Lung (tissue), 12 donors: ENCODE results near the gene GABBR1. TPM values are rescaled to one million over a fixed set of nuclear protein-coding genes. Genes with fewer than 3 reads are reported as not detected.

Experiments used
- ATAC-seq: fragments of 200-7000 bp; cut with Tn5 transposase; one replicate; pipeline ENCODE4 v1.9.1; 2020; ENCODE audit warnings: moderate number of reproducible peaks; ENCODE audit not compliant: insufficient read depth, low FRiP score
- DNase-seq, 3 donors: peaks; one replicate each; pipeline ENCODE4 v3.0.0-alpha.2; 2013 to 2017
- H3K27ac ChIP-seq, 2 donors: one replicate each; pipeline ENCODE4 v1.5.1; 2013; ENCODE audit warnings: mild to moderate bottlenecking in 2 of 2, moderate library complexity in 2 of 2, control low read depth in 1 of 2, inconsistent platforms in 1 of 2, low read depth in 1 of 2, low read length in 1 of 2
- H3K27me3 ChIP-seq, 3 donors: one replicate each; pipeline ENCODE4 v1.5.1; 2013; ENCODE audit warnings: low read length in 2 of 3; ENCODE audit not compliant: control insufficient read depth in 3 of 3, insufficient read depth in 3 of 3
- H3K36me3 ChIP-seq, 4 donors: one replicate each; pipeline ENCODE4 v1.5.1; 2013; ENCODE audit warnings: low read length in 4 of 4, mild to moderate bottlenecking in 1 of 4, moderate library complexity in 1 of 4; ENCODE audit not compliant: control insufficient read depth in 4 of 4, insufficient read depth in 4 of 4
- H3K4me1 ChIP-seq, 5 donors: one replicate each; pipeline ENCODE4 v1.5.1; 2013; ENCODE audit warnings: low read length in 5 of 5, mild to moderate bottlenecking in 2 of 5, moderate library complexity in 1 of 5; ENCODE audit not compliant: control insufficient read depth in 5 of 5, insufficient read depth in 5 of 5
- H3K4me3 ChIP-seq: one replicate; pipeline ENCODE4 v1.5.1; 2013; ENCODE audit warnings: mild to moderate bottlenecking, control low read depth, moderate library complexity
- H3K9ac ChIP-seq, 2 donors: one replicate each; pipeline ENCODE4 v1.5.1; 2013; ENCODE audit warnings: low read length in 2 of 2, control low read depth in 1 of 2; ENCODE audit not compliant: insufficient read depth in 1 of 2
- H3K9me3 ChIP-seq, 4 donors: one replicate each; pipeline ENCODE4 v1.5.1; 2013; ENCODE audit warnings: low read length in 3 of 4, mild to moderate bottlenecking in 1 of 4, moderate library complexity in 1 of 4; ENCODE audit not compliant: control insufficient read depth in 4 of 4, insufficient read depth in 3 of 4
- CTCF ChIP-seq: IDR thresholded peaks from 2 replicates; pipeline ENCODE4 v1.5.1; 2012; ENCODE audit warnings: mild to moderate bottlenecking; ENCODE audit errors: control extremely low read depth, extremely low read depth
- WGBS, 2 donors: extraction: QIAGEN DNeasy Blood & Tissue Kit; methylation state at CpG; one replicate each; pipeline ENCODE4 v1.1.7; 2013; 5-methylcytosine and 5-hydroxymethylcytosine counted together
- polyA plus RNA-seq, 2 donors: library from polyadenylated mRNA; stranded (reverse); fragments of 200-250 nt; gene quantifications; one replicate each; pipeline ENCODE4 v1.2.1, GENCODE V29; 2013
- total RNA-seq, 2 donors: library from RNA; depleted of rRNA in 1 of 2; stranded (reverse); fragments of >200 nt in 1 of 2; gene quantifications; one replicate each; pipeline ENCODE4 v1.2.1, GENCODE V29; 2014 to 2021
- donor health status: control.
- donor health status: control.
- donor health status: Bipolar disorder and iron deficiency.
- donor health status: healthy.
- donor health status: DM: yes; HTN: yes; CAD: no.

GABBR1 gene
- total and polyA plus RNA-seq, 4 donors, result 12.9 to 35.7 (median 25.0) TPM

GRCh38 chr6:29602564-29603361, 30.2 kb downstream of the GABBR1 start:
- ATAC-seq, result no peak
- no peaks in the 10 kb centered on the region for H3K4me1 ChIP-seq
- 82 to 87% methylated on average over 12 of the region's 12 CpGs for WGBS, 2 donors
- no peak overlapping the region for H3K9ac ChIP-seq
- TF ChIP-seq CTCF, result no peak
- H3K27ac ChIP-seq, result no peak overlapping the region
- H3K9me3 ChIP-seq, result peaks cover 0 to 2% (median 0%) of the 10 kb centered on the region in 4 donors
- peaks cover 3 to 38% (median 33%) of the 10 kb centered on the region in 4 donors for H3K36me3 ChIP-seq
- no peak overlapping the region for H3K4me3 ChIP-seq
- peak; percentile 28 to 30 (median 30) for DNase-seq
- H3K27me3 ChIP-seq, result no peaks in the 10 kb centered on the region

GRCh38 chr6:29598172-29598747, 34.7 kb downstream of the GABBR1 start:
- no peak for TF ChIP-seq CTCF
- no peak for DNase-seq

GRCh38 chr6:29597184-29597583, 35.8 kb downstream of the GABBR1 start:
- no peak for DNase-seq
- Histone ChIP-seq H3K9me3 (no peaks in the 10 kb centered on the region), H3K27me3 (no peaks in the 10 kb centered on the region), H3K4me1 (peaks cover 0 to 7% (median 0%) of the 10 kb centered on the region in 5 donors), H3K36me3 (peaks cover 0 to 4% (median 1%) of the 10 kb centered on the region in 4 donors), H3K27ac (no peak overlapping the region), H3K4me3 (no peak overlapping the region), H3K9ac (no peak overlapping the region)
- no peak for TF ChIP-seq CTCF
- no peak for ATAC-seq
- 76 to 90% methylated on average over 2 of the region's 2 CpGs for WGBS, 2 donors

More at GRCh38 chr6:29598172-29598747, 34.7 kb downstream of the GABBR1 start:
- H3K27me3 ChIP-seq, result no peaks in the 10 kb centered on the region
- WGBS, 2 donors, result 42 to 65% methylated on average over 2 of the region's 2 CpGs
- H3K36me3 ChIP-seq, result peaks cover 0 to 8% (median 5%) of the 10 kb centered on the region in 4 donors
- ATAC-seq, result no peak
- no peak overlapping the region for H3K27ac ChIP-seq
- peaks cover 0 to 5% (median 0%) of the 10 kb centered on the region in 5 donors for H3K4me1 ChIP-seq
- H3K9ac ChIP-seq, result no peak overlapping the region
- H3K4me3 ChIP-seq, result no peak overlapping the region
- H3K9me3 ChIP-seq, result no peaks in the 10 kb centered on the region
